Inferior parietal cortex (tissue), 1 donor: ENCODE results near the gene CYGB.

ENCODE experiments used
- DNase-seq: peaks from one replicate; pipeline ENCODE4 v3.0.0-alpha.2; 2016; ENCODE audit errors: extremely low spot score

The CYGB gene

DNA sequence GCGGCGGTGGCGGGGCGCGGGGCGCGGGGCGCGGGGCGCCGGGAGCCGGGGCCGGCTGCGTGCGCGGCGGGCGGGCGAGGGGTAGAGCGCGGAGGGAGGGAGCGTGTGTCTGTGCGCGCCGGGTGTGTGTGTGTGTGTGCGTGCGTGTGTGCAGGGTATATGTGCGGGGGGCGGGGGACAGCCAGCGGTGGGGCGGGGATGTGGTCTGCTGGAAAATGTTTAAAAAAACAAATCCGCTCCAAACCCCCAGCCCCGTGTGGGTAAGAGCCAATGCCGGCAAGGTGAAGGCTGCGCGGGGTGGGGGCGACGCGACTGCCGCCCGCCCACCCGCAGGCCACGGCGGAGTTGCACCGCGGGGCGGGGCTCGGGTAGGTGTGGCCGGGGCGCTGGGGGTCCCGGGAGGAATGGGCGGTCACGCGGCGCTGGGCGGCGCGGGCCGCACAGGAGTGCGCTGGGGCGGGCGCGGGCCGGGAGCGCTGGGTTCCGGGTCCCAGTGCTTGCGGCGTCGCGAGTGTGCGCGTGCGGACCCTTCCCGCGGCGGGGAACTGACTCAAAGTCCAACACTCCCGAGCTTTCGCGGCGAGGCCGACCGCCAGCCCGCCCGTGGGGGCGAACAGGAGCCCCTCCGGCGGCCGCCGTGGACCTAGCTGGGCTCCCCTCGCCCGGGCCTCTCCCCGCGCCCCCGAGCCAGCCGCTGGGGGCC is at the start of gene CYGB:
TSS of gene CYGB (minus strand) at position 132 of the 703 bp plus-strand sequence. CDS start 167 bp downstream, outside the sequence.
- DNase-seq = no peak

DNA sequence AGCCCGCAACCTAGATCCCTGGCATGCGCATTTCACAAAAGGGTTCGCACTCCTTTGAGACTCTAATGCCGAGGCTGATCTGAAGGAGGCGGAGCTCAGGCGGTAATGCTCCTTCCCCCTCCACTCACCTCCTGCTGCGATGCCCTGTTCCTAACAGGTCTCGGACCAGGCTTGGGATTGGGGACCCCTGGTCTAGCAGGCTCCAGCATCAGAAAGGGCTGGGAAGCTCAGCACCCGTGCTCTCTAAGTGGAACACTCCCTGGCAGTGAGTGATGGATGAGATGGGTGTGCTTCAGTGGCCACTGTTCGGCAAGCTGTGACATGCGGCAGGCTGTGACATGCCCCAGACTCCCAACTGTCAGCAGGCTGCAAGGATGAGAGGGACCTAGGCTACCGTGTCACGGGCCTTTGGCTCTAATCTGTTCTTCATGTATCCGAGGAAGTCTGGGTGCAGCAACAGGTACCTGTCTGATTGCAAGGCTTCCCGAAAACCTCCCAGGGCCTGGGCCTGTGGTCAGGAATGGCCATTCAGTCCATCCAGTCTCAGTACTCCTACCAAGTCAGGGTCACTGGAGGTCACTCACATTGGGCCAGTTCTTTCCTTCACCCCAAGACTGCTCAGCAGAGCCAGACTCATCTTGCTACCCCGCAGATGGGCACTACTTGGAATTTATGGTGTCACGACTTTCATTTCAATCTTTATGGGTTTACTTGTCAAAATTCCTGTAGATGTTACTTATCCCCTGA is 49.4 kb upstream of the CYGB start:
- no peak for DNase-seq

DNA sequence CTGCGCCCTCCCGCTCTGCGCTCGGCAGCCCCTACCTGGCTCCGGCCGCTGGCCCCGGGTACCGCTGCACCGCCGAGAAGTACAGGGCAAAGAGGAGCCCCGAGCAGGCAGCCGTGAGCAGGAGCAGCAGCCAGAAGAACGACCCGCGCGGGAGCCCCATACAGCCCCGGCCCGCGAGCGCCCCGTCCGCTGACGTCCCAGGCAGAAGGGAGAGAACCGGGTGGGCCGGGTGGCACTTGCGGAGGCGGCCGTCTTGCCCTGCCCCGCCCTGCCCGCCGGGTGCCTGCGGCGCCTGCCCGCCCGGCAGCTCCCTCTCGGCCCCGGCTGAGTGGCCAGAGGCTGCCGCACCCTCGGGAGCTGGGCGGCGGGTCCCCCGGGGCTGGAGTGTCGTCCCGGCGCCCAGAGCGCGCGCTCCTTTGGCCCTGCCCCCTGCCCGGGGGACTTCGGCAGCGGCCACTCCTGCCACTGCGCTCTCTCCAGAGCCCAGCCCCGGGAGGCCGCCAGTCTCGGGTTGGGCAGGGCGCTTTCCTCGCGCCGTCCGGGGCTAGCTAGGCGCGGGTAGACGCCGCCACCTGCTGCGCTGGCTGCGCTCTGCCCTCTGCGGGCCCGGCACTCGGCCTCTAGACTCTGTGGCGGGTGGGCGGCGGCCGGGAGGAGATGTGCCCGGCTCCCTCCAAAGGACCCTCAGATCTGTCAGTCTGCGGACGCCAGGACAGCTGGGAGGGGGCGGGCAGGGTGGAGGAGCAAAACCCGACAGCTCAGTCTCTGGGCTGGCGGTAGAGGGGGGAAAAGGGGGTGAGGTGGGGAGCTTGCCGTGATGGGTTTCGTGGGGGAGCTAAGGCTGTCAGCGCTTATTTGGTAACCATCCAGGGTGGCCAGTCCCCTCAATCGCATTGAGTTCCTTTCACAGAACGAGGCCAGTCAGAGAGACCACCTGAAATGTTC is 48.4 kb upstream of the CYGB start, which contains the start of gene ST6GALNAC2:
TSS of gene ST6GALNAC2 (minus strand) at position 212 of the 945 bp plus-strand sequence. CDS start at position 160, 52 bp downstream.
- DNase-seq = no peak

DNA sequence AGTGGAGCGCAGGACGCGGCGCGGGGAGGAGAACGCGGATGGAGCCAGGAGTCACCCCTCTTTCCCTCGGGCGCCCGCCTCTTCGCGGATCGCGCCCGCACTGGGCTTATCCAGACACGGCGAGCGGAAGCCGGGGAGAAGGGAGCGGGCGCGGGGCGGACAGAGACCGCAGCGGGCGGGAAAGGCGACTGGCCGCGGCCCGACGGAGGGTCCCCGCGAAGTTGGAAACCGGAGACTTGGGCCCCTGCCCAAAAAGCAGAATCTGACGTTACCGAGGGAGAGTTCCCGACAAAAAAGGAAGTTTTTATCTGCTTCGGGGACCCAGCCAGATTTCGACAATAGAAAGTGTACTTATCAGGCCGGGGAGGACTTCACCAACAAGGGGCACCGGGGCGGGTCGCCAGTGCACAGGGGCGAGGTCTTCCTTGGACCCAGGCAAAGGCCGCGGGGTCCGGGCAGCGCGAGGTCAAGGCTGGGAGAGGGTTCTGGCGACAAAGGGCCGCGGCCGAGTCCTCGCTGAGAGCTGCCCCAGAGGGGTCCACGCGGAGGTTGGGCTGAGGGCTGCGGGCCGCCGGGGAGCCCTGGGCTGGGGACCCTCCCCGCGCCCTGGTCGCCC is 47.6 kb upstream of the CYGB start:
- DNase-seq = no peak

DNA sequence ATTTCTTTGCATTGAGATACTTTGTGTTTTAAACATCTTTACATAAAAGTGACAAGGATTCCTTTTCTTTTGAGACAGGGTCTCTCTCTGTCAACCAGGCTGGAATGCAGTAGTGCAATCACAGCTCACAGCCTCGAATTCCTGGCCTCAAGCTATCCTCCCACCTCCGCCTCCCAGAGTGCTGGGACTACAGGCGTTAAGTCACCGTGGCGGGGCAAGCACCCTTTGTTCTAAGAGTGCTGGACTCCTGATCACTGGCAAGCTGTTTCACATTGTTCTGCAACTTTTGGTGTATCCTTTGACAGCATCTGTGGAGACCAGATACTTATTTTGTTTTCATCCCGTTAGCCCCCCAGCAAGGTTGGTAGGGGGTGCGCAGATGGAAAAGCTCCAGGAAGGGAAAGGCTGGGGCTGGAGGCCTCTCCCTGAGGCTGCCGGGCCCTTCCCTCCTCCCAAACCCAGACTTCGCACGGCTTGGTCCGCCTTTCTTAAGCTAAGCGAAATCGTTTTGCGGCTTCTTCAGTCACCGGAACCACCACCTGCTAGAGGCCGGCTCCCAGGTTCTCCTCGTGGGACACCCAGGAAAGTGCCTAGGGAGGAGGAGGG is 47.0 kb upstream of the CYGB start:
- no peak for DNase-seq

DNA sequence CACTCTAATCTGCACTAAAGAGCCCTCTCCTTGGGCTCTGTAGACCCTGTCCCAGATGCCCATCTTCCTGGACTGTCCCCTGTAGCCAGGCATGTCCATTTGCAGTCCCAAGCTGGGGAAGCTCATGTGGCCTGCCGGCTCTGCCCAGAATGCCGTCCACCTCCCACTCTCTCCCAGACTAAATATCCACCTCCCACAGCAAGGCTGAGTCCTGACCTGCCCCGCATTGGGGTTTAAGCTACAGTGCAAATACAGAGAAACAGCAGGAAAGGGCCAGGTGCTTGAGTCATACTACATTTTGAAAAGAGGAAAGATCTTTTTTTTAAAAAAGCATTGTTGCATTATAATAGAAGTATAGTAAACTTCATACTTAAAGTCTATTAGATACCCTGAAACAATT is 45.2 kb upstream of the CYGB start:
- no peak for DNase-seq

DNA sequence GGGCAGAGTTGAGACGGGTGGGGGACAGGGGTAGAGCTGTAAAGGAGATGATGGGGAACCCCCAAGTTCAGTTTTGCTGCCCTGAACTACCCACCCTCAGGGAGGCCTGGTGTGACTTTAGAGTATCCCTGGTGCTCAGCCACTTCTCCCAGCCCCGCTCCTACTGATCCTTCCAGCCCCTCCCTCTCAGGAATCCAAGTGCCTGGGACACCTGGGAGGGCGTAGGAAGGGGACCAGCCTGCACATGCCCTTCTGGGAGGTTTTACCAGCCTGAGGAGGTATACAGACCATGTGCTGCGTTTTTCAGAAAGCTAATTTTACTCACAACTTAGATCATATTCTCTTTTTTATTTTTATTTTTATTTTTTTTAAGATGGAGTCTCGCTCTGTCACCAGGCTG is 44.0 kb upstream of the CYGB start:
- DNase-seq = no peak

DNA sequence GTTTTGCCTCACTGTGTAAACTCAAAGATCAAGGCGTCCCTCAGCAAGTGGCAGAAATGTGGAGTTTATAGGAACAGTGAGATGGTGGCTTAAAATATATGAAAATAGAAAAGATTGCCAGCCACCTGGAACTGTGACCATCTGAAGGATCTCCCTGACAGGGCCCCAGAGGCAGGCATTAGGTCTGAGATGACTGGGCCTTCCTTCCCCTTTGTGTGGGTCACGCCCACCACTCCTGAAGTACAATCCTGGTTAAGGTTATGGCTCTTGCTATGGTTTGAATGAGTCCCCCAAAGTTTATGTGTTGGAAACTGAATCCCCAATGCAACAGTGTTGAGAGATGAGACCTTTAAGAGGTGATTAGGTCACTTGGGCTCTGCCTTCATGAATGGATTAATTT is 41.8 kb upstream of the CYGB start:
- DNase-seq = no peak

DNA sequence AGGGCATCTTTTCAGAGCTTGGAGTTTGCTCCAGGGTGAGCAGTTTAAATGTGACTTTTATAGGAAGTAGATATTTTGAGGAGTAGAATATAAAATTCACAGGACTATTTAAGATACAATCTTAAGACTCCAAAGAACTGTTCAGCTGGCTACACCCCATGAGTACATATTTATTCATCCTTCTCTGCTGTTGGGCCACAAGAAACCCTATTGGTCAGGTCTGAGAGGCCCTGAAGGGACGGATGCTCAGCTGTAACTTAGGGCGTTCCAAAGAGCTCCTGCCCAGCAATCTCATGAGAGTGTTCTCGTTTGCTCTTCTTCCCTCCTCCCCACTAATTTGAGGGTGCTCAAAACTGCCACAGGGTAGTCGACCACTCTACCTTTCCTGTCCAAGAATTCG is 40.9 kb upstream of the CYGB start:
- DNase-seq = no peak

DNA sequence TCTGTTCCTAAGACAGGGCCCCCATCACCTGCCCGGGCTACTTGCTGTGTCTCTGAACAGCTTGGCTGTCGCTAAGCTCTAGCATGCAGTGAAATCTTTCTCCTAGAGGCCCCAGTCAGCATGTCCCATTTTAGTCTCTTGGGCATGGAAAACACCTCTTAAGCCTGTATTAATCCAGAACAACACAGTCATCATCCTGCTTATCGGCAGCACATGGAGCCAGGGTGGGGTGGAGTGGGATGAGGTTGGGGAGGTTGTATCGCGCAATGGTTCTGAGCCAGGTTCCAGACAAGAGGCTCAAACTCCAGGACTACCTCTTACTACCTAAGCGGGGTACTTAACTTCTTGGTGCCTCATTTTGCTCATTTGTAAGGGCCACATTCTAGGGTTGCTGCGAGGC is 40.4 kb upstream of the CYGB start:
- no peak for DNase-seq

DNA sequence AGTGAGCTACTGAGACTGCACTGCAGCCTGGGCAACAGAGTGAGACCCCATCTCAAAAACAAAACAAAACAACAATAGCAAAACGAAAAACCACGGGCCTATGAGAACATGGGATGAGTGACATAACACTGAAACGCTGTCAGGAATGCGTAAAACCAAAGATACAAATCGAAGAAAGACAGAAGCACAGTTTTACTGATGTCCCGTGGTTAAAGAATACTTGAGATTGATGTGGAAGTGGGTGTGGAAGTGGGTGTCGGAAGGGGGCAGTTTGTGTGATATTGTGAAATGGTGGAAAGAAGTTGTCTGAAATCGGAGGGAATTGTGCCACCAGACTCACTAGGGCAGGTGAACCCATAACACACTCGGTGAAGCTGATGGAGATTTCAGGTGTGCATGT is 38.7 kb upstream of the CYGB start:
- no peak for DNase-seq

DNA sequence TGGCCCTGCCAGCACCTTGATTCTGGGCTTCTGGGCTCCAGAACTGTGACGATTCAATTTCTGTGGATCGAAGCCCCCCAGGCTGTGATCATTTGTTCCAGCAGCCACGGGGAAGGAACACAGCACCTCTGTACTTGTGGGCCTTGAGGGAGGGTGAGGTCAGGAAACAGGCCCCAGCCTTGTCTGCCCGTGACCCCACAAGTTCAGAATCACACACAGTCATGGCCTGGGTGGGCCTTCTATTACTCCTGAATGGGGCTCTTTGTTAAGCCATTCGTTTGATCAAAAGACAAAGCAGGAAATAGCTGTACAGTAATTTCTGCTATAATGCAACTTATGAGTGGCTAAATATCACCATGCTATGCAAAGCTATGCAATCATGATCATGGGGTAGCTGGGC is 38.1 kb upstream of the CYGB start:
- DNase-seq = no peak

DNA sequence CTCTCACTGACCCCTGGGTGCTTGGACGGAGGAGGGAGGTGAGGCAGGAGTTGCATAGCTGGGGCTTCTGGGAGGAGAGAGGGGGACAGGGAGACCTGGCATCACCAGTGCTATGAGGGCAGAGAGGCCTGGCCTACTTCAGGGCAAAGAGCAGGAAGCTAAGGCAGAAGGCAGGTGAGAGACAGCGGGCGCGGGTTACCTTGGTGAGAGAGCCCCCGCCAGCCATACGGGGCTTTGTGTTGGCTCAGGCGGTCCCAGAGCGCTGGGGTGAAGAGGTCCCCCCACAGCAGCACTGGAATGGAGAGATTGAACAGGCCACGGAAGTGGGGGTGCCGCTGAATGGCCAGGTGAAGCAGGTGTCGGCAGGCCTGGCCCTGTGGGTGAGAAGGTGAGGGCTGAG is 36.7 kb upstream of the CYGB start:
- DNase-seq = no peak

DNA sequence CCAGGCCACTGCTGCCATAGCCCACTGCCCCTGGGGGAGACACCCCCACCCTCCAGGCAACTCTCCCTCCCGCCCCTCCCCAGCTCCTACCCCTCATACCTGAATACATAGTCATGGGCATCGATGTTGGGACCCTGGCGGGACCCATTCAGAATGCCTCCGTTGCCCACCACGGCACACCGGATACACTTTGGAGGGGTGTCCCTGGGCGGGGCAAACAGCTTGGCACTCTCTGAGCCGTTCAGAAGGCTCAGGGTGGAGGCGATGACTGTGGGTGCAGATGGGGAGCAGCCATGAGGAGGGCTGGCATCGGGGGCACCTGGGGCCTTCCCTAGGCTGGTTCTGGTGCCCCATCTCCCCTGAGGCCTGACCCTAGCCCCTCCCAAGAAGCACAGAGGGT is 35.6 kb upstream of the CYGB start:
- DNase-seq = no peak

DNA sequence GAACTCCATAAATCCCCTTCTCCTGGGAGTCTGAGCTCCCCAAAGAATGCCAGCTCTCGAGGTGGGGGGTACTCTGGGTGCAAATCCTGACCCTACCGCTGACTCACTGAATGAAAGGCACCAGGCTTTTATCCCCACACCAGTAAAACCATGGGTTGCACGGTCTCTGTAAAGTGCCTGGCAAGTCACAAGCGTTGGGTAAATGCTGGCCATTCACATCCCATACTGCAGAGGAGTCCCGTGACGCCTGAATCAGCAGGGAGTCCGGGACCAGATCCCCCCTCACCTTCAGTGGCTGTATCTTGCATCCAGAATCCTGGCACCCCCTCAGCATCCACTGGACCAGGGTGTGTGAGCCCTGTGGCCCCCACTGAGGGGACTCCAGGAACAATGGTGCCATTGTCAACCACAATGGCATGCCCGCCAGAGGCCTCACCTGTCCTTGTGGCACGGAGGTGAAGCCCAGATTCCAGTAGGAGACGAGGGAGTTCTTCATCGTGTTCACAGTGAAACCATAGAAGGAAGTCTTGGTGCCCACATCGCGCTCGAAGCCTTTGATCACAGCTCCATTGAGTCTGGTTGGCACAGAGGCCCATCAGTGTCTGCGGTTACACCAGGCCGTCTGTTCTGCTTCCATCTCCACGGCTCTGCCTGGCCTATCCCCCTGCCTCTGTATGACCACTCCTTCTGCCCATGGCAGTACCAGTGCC is 34.8 kb upstream of the CYGB start:
- no peak for DNase-seq

DNA sequence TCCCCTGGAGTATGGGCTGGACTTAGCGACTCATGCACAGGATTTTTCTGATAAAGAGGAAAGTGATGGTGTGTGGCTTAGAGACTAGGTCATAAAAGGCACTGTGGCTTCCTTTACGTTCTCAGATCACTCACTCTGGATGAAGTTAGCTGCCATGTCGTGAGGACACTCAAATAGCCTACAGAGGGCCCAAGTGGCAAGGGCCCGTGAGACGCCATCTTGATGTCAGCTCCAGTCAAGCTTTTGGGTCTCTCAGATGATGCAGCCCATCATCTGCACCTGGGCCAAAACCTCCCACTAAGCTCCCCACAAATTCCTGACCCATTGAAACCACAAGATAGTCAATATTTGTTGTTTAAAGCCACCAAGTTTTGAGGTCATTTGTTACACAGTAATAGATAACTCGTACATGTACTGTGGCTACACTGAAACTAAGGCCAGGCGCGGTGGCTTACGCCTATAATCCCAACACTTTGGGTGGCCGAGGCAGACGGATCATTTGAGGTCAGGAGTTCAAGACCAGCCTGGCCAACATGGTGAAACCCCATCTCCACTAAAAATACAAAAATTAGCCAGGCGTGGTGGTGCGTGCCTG is 33.5 kb upstream of the CYGB start:
- no peak for DNase-seq

DNA sequence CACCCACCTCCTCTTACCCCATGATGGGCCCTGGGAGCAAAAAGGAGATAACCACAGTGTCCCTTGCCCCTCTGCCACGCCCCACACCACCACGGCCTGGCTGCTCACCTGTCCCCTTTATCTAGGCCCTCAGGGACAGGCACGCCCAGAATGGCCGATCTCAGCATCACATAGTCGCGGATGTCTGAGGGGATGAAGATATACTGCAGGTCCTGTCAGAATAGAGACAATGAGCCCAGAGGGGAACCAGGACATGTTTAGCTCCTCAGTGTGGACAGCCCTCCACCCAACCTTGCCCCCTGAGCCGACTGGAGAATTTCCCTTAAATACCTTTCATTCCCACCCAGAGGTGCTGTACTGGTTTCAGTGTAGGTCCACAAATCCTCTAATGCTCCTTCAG is 32.9 kb upstream of the CYGB start:
- DNase-seq = no peak

DNA sequence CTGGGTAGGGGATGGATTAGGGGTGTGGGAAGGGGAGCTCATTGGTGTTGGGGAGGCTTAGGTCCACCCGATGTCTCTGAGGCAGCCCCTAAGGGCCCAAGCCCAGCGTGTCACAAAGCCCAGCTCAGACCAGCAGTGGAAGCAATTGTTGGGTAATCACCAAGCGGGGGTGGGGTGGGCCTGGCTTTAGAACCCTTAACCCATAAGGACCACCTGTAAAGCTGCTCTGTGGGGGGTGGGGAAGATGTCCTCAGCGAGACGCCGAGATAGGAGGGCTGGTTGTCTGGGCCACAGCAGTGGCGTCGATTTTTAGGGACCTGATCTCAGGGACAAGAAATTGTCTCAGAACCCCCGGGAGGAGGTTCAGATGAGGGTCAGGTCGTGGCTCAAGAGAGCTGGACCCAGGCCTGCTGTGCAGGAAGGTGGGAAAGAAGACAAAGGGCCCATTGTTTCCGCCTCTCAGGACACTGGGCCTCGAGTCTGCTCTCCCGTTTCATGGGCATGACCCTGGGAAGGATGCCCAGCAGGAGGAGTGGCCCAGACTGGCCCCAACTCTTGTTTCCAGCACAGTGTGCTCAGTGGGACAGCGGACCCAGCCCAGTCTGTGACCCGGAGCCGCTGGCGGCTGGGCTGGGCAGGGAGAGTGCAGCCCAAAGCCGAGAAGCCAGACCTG is 32.2 kb upstream of the CYGB start:
- no peak for DNase-seq

DNA sequence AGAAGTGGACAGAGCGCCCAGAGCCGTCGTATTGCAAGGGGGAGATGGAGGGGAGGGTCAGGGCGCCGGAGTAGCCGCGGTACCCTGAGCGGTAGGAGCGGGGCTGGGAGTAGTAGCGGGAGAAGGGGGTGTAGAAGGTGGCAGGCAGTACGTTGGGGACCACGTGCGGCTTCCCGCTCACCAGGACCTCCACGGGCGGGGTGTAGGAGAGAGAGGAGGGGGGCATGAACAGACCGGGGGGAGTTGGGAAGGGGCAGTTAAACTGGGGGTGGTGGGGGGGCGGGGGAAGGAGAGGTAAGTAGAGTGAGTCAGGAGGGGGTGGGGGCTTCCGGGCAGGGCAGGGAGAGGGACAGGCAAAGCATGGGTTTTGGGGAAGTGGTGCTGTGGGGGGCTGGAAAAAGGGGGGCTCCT is 31.3 kb upstream of the CYGB start:
- no peak for DNase-seq
